ENCODE measurements around the gene NUDT8.
"Not testable (repeated sequence)": the region's sequence is repeated elsewhere in the genome, so short reads cannot be mapped to it uniquely, and the experiment has no call there.

NUDT8 gene

DNA sequence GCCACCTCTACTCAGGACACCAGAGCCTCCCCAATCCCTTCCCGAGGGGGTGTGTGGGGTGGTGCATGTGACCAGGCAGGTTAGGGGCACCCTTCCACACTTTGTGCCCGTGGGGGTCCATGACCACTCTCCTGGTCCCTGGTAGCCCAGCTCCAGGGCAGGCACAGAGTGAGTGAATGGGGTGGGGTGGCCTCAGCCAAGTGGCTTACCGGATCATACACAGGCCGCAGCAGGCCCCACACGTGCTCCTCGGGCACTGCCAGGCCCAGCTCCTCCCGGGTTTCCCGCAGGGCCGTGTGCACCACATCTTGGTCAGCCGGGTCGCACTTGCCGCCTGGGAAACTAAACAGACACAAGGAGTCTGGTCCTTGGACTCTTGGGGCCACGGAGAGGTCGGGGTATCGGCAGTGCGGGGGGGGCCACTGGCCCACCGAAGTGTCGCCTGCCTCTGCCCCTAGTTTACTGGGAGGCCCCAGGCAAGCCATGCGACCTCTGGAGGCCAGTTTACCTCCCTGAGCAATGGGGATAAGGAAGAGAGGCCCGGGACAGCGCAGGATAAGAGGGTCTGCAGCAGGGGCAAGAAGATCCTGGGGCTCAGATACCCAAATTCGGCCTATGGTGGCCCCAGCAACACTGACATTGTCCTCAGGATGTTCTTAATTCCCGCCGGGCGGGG lies 889 bp downstream of the NUDT8 start:
- no peak for DNase-seq (ENCODE audit: low read depth, low spot score)

DNA sequence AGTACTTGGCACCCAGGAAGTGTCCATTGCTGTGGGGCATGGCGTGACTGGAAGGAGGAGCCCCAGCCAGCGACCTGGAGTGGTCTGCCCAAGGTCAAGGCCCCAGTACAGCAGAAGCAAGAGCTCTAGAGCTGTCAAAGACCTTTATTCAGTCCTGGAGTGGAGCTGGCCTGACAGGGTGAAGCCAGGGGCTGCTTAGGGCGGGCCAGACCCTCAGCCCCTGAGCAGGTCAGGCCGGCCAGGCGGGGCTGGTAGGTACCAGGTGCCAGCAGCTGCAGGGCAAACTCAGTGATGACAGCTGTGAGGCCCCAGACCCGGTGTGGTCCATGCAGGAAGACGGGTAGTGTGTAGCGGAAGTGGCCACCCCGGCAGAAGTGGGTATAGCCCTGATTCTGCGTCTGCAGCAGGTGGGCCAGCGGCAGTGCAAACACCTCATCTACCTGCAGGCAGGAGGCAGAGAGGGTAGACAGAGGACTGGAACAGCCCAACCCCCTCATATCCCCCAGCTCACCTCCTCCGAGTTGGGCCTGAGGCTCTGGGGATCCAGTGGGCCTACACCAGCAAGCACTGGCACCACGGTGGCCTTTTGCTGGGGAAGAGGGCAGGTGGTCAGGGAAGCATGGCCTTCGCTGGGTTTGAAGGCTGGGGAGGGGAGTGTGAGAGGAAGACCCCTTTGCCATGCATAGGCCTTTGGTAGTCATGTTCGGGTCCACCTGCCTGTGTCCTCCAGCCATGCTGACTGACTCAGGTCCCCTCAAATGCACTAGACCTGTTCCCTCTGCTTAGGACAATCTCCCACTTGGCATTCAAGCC lies 1.7 kb downstream of the NUDT8 start:
- no peak for DNase-seq (ENCODE audit: low read depth, low spot score)

DNA sequence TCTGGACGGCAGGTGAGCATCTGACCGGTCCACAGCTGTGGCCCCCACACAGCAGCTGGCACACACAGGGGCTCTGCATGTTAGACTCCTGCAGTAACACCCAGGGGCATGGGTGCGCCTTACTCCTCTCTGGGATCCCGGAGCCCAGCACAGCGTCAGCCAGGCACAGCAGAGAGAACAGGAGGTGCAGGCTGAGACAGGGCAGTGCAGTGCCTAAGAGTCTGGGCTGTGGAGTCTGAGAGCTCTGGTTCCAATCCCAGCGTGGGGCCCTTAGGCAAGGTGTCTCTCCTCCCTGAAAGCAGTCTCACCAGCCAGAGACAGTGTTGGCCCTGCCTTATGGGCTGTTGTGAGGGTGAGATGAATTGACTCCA lies 2.3 kb downstream of the NUDT8 start:
- no peak for DNase-seq (ENCODE audit: low read depth, low spot score)

DNA sequence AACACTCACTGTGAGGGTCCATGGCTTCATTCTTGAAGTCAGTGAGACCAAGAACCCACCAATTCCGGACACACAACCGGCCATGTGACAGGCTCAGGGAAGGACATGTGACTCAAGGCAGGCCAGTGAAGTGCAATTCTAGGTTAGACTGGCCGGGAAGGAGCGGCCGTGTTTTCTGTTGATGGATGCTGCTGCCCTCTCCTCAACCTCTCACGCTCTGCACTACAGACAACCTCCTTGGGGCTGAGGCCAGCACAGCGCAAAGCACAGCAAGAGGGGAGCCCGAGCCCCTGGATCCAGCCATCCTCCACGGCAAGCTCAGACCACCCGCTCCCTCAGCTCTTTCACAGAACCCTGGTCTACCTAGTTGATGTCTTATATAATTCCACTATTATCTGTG lies 2.8 kb downstream of the NUDT8 start:
- DNase-seq (ENCODE audit: low read depth, low spot score), result no peak

DNA sequence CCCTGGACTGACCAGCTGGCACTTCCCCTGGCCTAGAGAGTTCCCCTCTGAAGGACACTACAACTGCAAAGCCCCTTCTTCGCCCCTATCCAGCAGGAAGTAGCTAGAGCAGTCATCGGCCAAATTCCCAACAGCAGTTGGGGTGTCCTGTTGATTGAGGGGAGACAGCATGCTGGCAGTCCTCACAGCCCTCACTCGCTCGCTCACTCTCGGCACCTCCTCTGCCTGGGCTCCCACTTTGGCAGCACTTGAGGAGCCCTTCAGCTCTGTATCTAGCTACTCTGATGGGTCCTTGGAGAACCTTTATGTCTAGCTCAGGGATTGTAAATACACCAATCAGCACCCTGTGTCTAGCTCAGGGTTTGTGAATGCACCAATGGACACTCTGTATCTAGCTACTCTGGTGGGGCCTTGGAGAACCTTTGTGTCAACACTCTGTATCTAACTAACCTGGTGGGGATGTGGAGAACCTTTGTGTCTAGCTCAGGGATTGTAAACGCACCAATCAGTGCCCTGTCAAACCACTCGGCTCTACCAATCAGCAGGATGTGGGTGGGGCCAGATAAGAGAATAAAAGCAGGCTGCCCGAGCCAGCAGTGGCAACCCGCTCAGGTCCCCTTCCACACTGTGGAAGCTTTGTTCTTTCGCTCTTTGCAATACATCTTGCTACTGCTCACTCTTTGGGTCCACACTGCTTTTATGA lies 3.5 kb downstream of the NUDT8 start:
- not testable (repeated sequence) for DNase-seq (ENCODE audit: low read depth, low spot score)

DNA sequence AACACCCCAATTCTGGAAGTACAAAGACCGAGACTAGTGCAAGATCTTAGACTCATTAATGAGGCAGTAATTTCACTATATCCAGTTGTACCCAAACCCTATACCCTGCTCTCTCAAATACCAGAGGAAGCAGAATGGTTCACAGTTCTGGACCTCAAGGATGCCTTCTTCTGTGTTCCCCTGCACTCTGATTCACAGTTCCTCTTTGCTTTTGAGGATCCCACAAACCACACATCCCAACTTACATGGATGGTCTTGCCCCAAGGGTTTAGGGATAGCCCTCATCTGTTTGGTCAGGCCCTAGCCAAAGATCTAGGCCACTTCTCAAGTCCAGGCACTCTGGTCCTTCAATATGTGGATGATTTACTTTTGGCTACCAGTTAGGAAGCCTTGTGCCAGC lies 5.9 kb downstream of the NUDT8 start:
- not testable (repeated sequence) for DNase-seq (ENCODE audit: low read depth, low spot score)

DNA sequence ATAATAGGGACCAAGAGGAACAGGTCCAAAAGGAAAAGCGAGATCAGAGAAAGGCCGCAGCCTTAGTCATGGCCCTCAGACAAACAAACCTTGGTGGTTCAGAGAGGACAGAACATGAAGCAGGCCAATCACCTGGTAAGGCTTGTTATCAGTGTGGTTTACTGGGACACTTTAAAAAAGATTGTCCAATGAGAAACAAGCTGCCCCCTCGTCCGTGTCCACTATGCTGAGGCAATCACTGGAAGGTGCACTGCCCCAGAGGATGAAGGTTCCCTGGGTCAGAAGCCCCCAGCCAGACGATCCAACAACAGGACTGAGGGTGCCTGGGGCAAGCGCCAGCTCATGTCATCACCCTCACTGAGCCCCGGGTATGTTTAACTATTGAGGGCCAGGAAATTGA lies 6.8 kb downstream of the NUDT8 start:
- DNase-seq (ENCODE audit: low read depth, low spot score), result not testable (repeated sequence)

DNA sequence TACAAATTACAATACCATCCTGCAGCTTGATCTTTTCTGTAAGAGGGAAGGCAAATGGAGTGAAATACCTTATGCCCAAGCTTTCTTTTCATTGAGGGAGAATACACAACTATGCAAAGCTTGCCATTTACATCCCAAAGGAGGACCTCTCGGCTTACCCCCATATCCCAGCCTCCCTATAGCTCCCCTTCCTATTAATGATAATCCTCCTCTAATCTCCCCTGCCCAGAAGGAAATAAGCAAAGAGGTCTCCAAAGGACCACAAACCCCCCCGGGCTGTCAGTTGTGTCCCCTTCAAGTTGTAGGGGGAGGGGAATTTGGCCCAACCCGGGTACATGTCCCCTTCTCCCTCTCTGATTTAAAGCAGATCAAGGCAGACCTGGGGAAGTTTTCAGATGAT lies 7.8 kb downstream of the NUDT8 start:
- DNase-seq (ENCODE audit: low read depth, low spot score), result not testable (repeated sequence)

DNA sequence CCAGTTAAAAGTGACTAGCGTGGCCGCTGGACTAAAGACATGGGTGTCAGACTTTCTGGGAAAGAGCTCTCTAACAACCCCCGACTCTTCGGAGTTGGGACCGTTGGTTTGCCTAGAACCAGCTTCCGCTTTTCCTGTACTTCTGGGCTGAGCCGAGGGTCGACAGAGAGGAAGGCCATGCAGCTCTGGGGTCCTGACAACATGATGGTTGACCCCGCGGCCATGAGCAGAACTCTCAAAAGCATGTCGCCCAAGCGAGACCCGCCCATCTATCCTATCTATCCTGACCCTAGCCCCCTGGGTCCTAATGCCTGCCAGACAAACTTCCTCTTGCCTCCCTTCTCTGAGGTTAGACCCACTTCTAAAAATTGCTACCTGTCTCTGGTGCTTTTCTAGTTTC lies 9.1 kb downstream of the NUDT8 start:
- DNase-seq (ENCODE audit: low read depth, low spot score), result not testable (repeated sequence)

DNA sequence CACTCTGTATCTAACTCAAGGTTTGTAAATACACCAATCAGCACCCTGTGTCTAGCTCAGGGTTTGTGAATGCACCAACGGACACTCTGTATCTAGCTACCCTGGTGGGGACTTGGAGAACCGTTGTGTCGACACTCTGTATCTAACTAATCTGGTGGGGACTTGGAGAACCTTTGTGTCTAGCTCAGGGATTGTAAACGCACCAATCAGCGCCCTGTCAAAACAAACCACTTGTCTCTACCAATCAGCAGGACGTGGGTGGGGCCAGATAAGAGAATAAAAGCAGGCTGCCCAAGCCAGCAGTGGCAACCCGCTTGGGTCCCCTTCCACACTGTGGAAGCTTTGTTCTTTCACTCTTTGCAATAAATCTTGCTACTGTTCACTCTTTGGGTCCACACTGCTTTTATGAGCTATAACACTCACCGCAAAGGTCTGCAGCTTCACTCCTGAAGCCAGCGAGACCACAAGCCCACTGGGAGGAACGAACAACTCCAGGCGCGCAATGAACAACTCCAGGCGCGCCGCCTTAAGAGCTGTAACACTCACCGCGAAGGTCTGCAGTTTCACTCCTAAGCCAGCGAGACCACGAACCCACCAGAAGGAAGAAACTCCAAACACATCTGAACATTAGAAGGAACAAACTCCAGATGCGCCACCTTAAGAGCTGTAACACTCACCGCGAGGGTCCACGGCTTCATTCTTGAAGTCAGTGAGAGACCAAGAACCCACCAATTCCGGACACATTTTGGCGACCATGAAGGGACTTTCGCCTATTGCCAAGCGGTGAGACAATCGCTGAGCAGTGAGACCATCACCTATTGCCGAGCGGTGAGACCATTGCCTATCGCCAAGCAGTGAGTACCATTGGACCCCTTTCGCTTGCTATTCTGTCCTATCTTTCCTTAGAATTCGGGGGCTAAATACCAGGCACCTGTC lies 9.8 kb downstream of the NUDT8 start:
- DNase-seq (ENCODE audit: low read depth, low spot score), result not testable (repeated sequence)

DNA sequence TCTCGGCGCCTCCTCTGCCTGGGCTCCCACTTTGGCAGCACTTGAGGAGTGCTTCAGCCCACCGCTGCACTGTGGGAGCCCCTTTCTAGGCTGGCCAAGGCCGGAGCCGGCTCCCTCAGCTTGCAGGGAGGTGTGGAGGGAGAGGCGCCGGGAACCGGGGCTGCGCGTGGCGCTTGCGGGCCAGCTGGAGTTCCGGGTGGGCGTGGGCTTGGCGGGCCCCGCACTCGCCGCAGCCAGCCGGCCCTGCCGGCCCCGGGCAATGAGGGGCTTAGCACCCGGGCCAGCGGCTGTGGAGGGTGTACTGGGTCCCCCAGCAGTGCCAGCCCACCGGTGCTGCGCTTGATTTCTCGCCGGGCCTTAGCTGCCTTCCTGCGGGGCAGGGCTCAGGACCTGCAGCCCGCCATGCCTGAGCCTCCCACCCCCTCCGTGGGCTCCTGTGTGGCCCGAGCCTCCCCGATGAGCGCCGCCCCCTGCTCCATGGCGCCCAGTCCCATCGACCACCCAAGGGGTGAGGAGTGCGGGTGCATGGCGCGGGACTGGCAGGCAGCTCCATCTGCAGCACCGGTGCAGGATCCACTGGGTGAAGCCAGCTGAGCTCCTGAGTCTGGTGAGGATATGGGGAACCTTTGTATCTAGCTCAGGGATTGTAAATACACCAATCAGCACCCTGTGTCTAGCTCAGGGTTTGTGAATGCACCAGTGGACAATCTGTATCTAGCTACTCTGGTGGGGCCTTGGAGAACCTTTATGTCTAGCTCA lies 10.7 kb downstream of the NUDT8 start:
- not testable (repeated sequence) for DNase-seq (ENCODE audit: low read depth, low spot score)

DNA sequence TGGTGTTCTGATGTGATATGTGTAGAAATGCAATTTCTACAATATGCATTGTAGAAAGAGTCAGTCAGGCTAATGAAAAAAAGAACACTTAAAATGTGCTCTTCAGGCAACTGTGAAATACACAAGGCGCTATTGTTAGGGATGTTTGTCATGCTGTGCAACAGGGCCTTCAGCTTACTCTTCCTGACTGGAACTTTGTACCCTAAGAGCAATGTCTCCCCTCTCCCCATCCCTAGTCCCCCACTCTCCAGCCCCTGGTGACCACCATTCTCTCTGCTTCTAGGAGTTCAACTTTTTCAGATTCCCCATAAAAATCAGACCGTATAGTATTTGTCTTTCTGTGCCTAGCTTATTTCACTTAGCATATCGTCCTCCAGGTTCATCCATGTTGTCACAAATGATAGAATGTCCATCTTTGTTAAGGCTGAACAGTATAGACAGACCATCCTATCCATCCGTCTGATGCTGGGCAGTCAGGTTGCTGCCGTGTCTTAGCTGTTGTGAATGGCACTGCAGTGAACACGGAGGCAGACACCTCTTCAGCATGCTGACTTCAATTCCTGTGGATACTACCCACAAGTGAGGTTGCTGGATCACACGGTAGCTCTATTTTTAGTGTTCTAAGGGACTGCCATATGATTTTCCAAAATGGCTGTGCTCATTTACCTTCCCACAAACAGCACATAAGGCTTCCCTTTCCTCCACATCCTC lies 12.3 kb downstream of the NUDT8 start:
- no peak for DNase-seq (ENCODE audit: low read depth, low spot score)

DNA sequence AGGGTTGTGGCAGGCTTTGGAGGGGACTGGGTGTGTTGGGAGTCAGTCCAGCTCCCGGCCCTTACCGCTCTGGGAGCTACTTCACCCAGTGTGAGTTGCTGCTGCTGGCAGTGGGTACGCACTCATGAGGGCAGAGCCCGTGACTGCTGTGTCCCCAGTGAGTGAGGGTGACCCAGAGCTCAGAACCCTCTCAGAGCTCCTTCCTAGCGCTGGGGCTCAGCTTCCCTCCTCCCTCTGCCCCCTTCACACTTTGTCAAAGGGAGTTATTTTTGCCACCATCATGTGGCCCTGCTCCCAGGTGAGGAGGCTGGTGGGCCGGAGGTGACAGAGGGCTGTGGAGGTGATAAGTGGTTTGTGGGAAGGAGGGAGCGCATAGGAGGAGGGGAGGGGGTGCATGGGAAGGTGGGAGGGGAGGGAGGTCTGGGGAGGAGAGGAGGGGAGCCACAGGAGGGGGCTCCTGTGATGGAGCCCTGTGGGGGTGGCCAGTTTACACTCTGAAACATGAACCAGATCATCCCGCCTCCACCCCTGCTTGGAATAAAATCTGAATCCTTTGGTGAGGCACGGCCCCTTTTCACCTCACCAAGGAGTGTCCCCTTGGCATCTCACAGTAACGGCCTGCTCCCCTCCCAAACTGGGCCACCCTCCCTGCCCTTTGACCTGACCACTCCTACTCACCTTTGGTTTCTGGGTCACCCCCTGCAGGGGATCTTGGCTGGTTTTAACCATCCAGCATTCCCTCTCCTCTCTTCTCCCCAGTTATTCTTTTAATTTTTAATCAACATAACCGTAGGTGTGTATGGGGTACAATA lies 13.1 kb downstream of the NUDT8 start:
- no peak for DNase-seq (ENCODE audit: low read depth, low spot score)

DNA sequence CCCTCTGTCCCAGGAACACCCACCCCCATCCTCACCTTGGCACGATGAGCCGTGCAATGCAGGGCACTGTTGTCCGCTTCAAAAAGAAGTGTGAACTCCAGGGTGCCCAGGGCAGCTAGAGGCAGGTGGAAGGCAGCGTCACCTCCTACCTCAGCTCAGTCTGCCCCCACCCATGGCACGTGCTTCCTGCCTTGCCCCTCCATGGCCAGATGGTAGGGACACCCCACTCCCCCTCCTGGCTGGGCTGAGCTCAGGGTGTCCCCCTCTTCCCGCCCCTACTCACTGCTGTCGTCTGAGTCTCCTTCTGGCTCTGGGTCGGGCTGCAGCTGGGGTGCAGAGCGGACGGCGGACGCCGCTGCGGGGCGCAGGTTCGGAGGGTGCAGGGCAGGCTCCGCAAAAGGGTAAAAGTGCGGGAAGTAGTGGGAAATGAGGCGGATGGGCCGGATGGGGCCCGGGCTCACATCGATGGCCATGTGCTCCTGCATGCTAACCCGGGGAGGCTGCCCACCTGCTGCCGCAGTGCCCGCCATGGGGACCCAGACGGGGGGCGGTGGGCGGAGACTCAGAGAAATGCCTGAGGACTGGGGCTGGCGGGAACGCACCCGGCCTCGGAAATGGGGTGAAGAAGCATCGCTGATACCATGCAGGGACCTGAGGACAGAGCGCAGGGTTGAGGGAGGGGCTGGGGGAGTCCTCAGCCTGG lies 13.9 kb downstream of the NUDT8 start:
- no peak for DNase-seq (ENCODE audit: low read depth, low spot score)

DNA sequence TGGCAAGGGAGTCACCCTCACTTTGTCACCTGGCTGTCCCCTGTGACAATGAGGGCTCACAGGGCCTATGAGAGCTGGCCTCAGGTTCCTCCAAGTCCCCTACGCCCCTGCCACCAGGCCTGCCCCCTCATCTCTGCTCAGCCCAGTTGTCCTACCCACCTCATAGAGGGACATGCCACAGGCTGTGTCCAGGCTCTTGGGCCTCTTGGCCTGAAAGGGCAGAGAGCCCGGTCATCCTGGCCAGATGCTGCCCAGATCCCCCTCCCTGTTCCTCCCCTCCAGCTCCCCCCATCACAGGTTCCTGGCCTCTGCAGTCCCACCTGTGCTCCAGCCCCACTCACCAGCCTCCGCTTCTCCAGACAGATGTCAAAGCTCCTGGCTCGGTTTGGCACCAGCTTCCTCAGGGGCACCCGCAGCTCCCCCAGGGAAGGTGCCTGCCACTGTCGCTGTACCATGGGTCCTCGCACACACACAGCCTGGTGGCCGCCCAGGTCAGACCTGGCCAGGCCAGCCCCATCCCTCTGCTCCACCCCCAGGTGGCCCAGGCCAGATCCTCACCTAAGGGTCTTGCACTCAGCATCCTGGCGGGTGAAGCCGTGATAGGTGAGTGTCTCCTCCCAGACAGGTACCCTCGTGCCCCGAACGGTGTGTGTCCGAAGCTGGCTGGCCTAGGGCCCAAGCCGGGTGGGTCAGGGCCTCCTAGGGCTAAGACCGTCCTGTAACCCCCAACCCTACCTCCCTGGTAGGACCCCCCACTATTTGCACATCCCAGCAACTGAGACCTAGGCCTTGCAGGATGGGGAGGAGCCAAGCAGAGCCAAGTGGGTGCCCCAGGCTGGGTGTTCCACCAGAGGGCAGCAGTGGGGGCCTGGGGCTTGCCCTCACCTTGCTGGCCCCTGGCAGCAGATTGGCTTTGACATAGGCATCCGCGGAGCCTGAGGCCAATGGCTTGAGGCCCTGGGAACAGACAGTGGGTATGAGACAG lies 14.7 kb downstream of the NUDT8 start:
- DNase-seq (ENCODE audit: low read depth, low spot score), result no peak

DNA sequence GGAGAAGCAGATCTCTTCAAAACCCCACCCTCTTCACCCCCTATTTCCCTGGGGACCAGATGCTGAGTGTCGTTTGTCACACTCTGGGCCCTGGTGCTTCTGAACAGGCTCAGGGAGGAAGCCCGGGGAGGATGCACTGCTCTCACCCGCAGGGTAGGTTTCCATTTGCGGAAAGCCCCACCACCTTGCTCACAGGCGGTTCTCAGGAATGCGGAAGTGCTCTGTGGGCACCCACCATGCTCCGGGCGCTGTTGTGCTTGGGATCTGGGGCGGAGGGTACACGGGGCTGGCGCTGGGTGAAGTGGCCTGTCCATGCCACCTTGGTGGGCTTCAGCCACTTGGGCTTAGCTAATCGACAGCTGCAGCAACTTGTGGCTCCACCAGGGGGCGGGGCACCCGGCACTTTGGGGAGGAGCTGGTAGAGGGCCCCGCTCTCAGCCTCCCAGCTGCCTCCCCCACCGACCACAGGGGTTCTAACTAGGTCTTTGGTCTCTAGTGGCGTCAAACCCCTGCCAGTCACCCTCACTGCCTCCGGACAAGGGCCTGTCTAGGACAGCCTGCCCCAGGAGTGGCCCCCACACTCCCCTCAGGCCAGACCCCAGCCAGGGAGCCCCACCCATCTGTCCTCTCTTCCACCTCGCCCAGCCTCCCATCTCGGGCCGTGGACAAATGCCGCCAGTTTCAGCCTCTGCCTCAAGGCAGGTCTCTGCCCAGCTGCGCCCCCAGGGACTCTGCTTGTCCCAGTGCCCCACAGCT lies 15.6 kb downstream of the NUDT8 start:
- DNase-seq (ENCODE audit: low read depth, low spot score), result peak; percentile 64

Data from astrocyte of the hippocampus (primary cell).